ENCODE data around the gene OAT.
A peak's percentile ranks its signal among the peaks of the same experiment; 100 is the strongest.
"Not testable (repeated sequence)": the region's sequence is repeated elsewhere in the genome, so short reads cannot be mapped to it uniquely, and the experiment has no call there.

The OAT gene

GRCh38 chr10:124446830-124447750 is 28.4 kb upstream of the OAT start:
- no peak for DNase-seq

GRCh38 chr10:124441694-124442093 is 23.0 kb upstream of the OAT start:
- DNase-seq, result not testable (repeated sequence)

- DNase-seq, result no peak
Measured at GRCh38 chr10:124436191-124436638, 17.5 kb upstream of the OAT start.

GRCh38 chr10:124435683-124436082 is 17.0 kb upstream of the OAT start:
- DNase-seq, result not testable (repeated sequence)

- DNase-seq, result no peak
Measured at GRCh38 chr10:124433461-124433860, 14.7 kb upstream of the OAT start.

GRCh38 chr10:124430077-124430476 is 11.4 kb upstream of the OAT start:
- no peak for DNase-seq

- DNase-seq, result no peak
Measured at GRCh38 chr10:124429576-124429975, 10.9 kb upstream of the OAT start.

- DNase-seq, result no peak
Measured at GRCh38 chr10:124428207-124428777, 9.6 kb upstream of the OAT start.

- DNase-seq, result no peak
Measured at GRCh38 chr10:124425227-124425962, 6.7 kb upstream of the OAT start.

- no peak for DNase-seq
Measured at GRCh38 chr10:124423813-124424212, 5.1 kb upstream of the OAT start.

- no peak for DNase-seq
Measured at GRCh38 chr10:124422742-124423141, 4.0 kb upstream of the OAT start.

- no peak for DNase-seq
Measured at GRCh38 chr10:124420254-124420653, 1.5 kb upstream of the OAT start.

GRCh38 chr10:124419635-124420034 is 912 bp upstream of the OAT start:
- no peak for DNase-seq

- DNase-seq, result no peak
Measured at GRCh38 chr10:124417895-124418725, 613 bp downstream of the OAT start.

GRCh38 chr10:124416733-124417132 is 2.0 kb downstream of the OAT start:
- no peak for DNase-seq

GRCh38 chr10:124415210-124415609 is 3.5 kb downstream of the OAT start:
- no peak for DNase-seq

- DNase-seq, result no peak
Measured at GRCh38 chr10:124414076-124414475, 4.6 kb downstream of the OAT start.

- DNase-seq, result no peak
Measured at GRCh38 chr10:124409696-124410095, 9.0 kb downstream of the OAT start.

GRCh38 chr10:124408357-124408756 is 10.4 kb downstream of the OAT start:
- no peak for DNase-seq

- no peak for DNase-seq
Measured at GRCh38 chr10:124407456-124407855, 11.3 kb downstream of the OAT start.

GRCh38 chr10:124403548-124403947 is 15.2 kb downstream of the OAT start:
- DNase-seq, result peak; percentile 39 to 53

- no peak for DNase-seq
Measured at GRCh38 chr10:124402273-124402672, 16.4 kb downstream of the OAT start.

GRCh38 chr10:124401633-124402032 is 17.1 kb downstream of the OAT start:
- no peak for DNase-seq
